Gastrocnemius medialis (tissue), 4 donors: ENCODE data around the gene INS.

Experiments
- POLR2A ChIP-seq, 2 donors: fragments of 450-650 bp; IDR thresholded peaks; one replicate each; pipeline ENCODE4 v1.6.1; 2017; ENCODE audit warnings: antibody characterized with exemption in 2 of 2, mild to moderate bottlenecking in 2 of 2, moderate library complexity in 2 of 2
- TF ChIP-seq, protein P1 (sequence below), 5 experiments: fragments of 450-650 bp in 3 of 5; fragments of 200-600 bp in 2 of 5; sonication (generic) in 2 of 5; IDR thresholded peaks in 4 of 5; conservative IDR thresholded peaks in 1 of 5; 1 replicate in 4 of 5; 2 replicates in 1 of 5; pipeline ENCODE4 v1.5.1; 2016 to 2019; ENCODE audit warnings: antibody characterized with exemption in 5 of 5, mild to moderate bottlenecking in 3 of 5, moderate library complexity in 3 of 5

DNA sequence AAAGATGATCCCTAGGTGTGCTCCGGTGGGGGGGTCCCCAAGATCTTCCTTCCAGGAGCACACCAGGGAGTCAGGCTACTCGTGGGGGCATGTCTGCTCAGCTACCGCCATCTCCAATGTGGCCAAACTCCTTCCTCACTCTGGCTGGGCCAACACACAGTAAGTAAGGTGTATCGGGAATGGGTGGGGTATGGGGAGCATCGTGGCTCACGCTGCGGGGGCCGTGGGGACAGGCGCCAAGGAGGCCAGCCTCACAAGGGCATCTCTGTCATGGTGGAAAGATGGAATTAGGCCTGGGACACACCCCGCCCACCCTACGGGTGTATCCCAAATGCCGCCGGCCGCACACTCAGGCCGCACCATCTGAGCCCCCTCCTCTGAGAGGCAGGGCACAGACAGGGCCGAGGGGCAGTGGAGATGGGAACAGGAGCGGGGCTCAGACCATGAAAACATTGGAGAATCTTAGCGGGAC lies 30.1 kb downstream of the INS start:
- TF ChIP-seq, protein P1, sequence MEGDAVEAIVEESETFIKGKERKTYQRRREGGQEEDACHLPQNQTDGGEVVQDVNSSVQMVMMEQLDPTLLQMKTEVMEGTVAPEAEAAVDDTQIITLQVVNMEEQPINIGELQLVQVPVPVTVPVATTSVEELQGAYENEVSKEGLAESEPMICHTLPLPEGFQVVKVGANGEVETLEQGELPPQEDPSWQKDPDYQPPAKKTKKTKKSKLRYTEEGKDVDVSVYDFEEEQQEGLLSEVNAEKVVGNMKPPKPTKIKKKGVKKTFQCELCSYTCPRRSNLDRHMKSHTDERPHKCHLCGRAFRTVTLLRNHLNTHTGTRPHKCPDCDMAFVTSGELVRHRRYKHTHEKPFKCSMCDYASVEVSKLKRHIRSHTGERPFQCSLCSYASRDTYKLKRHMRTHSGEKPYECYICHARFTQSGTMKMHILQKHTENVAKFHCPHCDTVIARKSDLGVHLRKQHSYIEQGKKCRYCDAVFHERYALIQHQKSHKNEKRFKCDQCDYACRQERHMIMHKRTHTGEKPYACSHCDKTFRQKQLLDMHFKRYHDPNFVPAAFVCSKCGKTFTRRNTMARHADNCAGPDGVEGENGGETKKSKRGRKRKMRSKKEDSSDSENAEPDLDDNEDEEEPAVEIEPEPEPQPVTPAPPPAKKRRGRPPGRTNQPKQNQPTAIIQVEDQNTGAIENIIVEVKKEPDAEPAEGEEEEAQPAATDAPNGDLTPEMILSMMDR (IDR thresholded peaks at IDR 0.05 in 4 of 5, conservative IDR thresholded peaks at IDR 0.05 in 1 of 5) = no peak
- no peak for TF ChIP-seq POLR2A (IDR thresholded peaks at IDR 0.05)
